GM18520 (cell line): Measurements from ENCODE around the gene MORF4L2.

ENCODE experiments used
- ATAC-seq: cut with Tn5 transposase; IDR thresholded peaks from one replicate; pipeline ENCODE4 v1.9.1; 2021; ENCODE audit not compliant: unreplicated experiment

Gene MORF4L2

GRCh38 chrX:103635436-103635835 is 51.1 kb downstream of the MORF4L2 start:
- ATAC-seq: no peak

DNA sequence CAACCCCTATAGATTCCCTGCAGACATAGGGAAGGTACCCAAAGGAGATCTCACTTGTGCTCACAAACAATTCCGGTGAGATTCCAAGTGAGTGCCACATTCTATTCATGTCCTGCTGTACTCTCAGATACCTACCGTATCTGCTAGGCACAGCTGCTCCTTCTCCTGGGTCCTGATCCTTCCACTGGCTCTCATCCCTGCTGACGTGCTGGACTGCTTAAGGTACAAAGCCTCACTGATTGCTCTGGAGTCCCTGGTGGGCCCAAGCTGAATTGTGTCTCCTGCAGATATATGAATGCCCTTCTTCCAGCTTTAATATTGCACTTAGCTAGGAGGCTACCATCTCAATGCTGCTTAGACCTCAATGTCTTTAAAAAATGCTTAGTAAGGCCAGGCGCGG is 55.4 kb downstream of the MORF4L2 start:
- ATAC-seq: no peak

DNA sequence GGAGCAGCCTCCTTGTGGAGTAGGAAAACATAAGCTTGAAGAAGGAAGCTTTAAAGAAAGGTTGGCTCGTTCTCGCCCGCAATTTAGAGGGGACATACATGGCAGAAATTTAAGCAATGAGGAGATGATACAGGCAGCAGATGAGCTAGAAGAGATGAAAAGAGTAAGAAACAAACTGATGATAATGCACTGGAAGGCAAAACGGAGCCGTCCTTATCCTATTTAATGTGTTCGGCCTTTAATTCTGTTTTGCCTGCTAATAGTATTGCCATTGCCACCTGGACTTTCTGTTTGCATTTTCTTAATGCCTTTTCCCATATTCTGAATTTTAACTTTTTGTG is 56.4 kb downstream of the MORF4L2 start:
- no peak for ATAC-seq

DNA sequence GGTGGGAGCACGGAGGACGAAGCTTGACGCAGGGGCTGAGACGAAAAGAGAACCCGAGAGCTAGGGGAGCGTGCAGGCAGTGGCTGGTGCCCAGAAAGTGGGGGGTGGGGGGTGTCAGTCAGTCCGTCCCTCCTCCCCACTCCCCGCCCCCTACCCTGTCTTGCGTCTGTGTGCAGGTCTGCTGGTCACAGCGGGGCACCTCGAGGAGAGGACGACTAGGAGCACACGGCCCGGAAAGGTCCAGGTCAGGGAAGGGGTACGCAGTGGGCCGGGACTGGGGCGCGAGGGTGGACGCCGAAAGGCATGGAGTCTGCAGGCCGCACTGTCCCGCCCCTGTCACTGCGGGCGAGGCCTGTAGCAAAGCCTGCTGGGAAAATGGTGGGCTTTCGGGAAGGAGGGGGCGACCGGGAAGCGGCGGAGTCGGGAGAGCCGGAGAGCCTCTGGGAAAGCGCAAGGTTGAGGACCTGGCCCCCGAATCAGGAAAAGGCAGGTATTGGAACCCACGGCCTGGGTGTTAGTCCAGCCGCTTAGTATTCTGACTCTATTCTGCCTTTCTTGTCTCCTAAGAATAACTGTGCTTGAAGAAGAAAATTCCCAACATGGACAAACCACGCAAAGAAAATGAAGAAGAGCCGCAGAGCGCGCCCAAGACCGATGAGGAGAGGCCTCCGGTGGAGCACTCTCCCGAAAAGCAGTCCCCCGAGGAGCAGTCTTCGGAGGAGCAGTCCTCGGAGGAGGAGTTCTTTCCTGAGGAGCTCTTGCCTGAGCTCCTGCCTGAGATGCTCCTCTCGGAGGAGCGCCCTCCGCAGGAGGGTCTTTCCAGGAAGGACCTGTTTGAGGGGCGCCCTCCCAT is 57.0 kb downstream of the MORF4L2 start:
- no peak for ATAC-seq

DNA sequence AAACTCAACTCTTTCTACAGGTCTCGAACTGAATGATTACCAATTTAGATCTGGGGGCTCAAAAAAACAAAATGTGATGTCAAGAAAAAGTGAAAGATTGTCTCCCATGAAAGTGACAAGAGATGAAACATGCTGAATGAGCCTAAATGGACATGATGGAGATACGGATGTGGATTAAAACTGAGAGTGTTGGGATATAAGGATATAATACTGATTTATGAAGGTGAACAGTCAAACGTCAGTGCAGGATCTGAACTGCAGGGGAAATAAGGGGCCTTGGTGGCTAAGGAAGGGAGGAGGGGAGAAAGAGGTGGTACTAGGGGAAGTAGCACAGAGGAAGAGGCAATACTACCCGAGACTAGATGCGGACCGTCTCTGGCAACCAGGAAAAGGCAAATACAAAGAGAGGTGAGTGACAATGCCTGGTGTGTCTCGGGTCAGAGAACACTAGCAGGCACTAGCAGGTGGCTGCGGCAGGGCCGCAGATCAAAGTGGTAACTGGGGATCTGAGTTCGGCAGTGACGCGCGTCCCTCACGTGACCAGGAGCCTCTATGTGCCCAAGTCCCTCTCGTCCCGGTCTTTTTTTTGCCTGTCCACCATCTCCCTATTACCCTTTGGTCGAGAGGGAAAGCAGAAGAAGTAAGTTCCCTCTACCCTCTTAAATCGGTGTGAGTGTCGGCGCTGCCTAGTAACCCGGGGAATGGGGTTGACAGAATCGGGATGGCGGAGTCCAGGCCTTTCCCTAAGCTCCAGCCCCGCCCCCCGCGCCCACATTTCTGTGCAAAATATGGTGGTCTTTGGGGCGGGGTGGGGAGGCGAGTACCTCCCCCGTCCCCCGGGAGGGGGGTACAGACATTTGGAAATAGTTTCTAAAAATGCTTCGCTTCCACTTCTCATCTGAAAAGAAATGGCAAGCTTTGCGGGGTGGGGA is 57.8 kb downstream of the MORF4L2 start, which contains the start of gene TCEAL1:
Gene TCEAL1 (plus strand): TSS at position 590 of the 932 bp plus-strand sequence. CDS start 942 bp downstream, outside the sequence.
- peak; percentile 61 for ATAC-seq

- no peak for ATAC-seq
These were observed 59.6 kb downstream of the MORF4L2 start for GRCh38 chrX:103626855-103627254.
